HepG2 (cell line): ENCODE measurements around the gene RABGGTA. TPM values are rescaled to one million over a fixed set of nuclear protein-coding genes. Genes with fewer than 3 reads are reported as not detected.

Source experiments
- BORCS8-MEF2B ChIP-seq: sonication (generic); formaldehyde crosslinking; IDR thresholded peaks from 2 replicates; pipeline ENCODE4 v1.8.0; 2022; ENCODE audit warnings: mild to moderate bottlenecking, missing genetic modification reagents
- DNMT3B ChIP-seq: conservative IDR thresholded peaks from 2 replicates; pipeline ENCODE4 v1.6.1; 2016; ENCODE audit warnings: missing biosample characterization, control low read depth
- ERF ChIP-seq: IDR thresholded peaks from 2 replicates; pipeline ENCODE4 v1.6.1; 2018; ENCODE audit warnings: missing biosample characterization, missing genetic modification reagents
- GPN1 ChIP-seq: sonication (generic); formaldehyde crosslinking; IDR thresholded peaks from 2 replicates; pipeline ENCODE4 v1.5.1; 2020; ENCODE audit warnings: missing genetic modification reagents, borderline replicate concordance
- HNRNPH1 ChIP-seq: fragments of 200-400 bp; formaldehyde crosslinking; optimal IDR thresholded peaks from 2 replicates; pipeline ENCODE3; 2017; ENCODE audit warnings: mild to moderate bottlenecking, low read depth, low read length
- JDP2 ChIP-seq: sonication (generic); formaldehyde crosslinking; IDR thresholded peaks from 2 replicates; pipeline ENCODE4 v1.8.1; 2022; ENCODE audit warnings: missing genetic modification reagents, borderline replicate concordance
- MAFF ChIP-seq: IDR thresholded peaks from 2 replicates; pipeline ENCODE4 v1.6.1; 2011; ENCODE audit warnings: low read depth, low read length, improper control_type of control experiment
- MED1 ChIP-seq: sonication (generic); formaldehyde crosslinking; IDR thresholded peaks from 2 replicates; pipeline ENCODE4 v1.4.0; 2020; ENCODE audit warnings: missing genetic modification reagents
- NCOA5 ChIP-seq: sonication (generic); formaldehyde crosslinking; IDR thresholded peaks from 2 replicates; pipeline ENCODE4 v1.4.0; 2020; ENCODE audit warnings: missing genetic modification reagents
- RBFOX2 ChIP-seq: fragments of 200-400 bp; formaldehyde crosslinking; IDR thresholded peaks from 2 replicates; pipeline ENCODE4 v1.6.1; 2017; ENCODE audit warnings: low read depth, mild to moderate bottlenecking, low read length
- SOX13 ChIP-seq, 3 experiments: fragments of 450-650 bp in 1 of 3; sonication (generic) in 1 of 3; formaldehyde crosslinking in 1 of 3; IDR thresholded peaks in 2 of 3; conservative IDR thresholded peaks in 1 of 3; 2 replicates each; pipeline versions ENCODE4 v1.5.0 to v1.6.1; 2016 to 2020; ENCODE audit warnings: antibody characterized with exemption in 1 of 3, mild to moderate bottlenecking in 1 of 3, missing compliant biosample characterization in 1 of 3, missing genetic modification reagents in 1 of 3, moderate library complexity in 1 of 3
- SRY ChIP-seq: sonication (generic); formaldehyde crosslinking; IDR thresholded peaks from 2 replicates; pipeline ENCODE4 v1.8.0; 2022; ENCODE audit warnings: mild to moderate bottlenecking, missing genetic modification reagents
- SYNCRIP ChIP-seq: fragments of 200-400 bp; formaldehyde crosslinking; IDR thresholded peaks from 2 replicates; pipeline ENCODE4 v1.6.1; 2018; ENCODE audit warnings: mild to moderate bottlenecking, low read depth, low read length; ENCODE audit not compliant: insufficient read depth
- ZFY ChIP-seq: sonication (generic); formaldehyde crosslinking; IDR thresholded peaks from 2 replicates; pipeline ENCODE4 v1.4.0; 2020; ENCODE audit warnings: missing genetic modification reagents
- ZNF234 ChIP-seq: sonication (generic); formaldehyde crosslinking; conservative IDR thresholded peaks from 2 replicates; pipeline ENCODE4 v1.5.1; 2020; ENCODE audit warnings: mild to moderate bottlenecking, missing genetic modification reagents
- ZNF496 ChIP-seq: sonication (generic); formaldehyde crosslinking; IDR thresholded peaks from 2 replicates; pipeline ENCODE4 v1.8.1; 2023; ENCODE audit warnings: mild to moderate bottlenecking, moderate library complexity, missing genetic modification reagents; ENCODE audit not compliant: insufficient replicate concordance
- ZSCAN22 ChIP-seq: sonication (generic); formaldehyde crosslinking; IDR thresholded peaks from 2 replicates; pipeline ENCODE4 v1.4.0; 2020; ENCODE audit warnings: mild to moderate bottlenecking, missing genetic modification reagents
- polyA plus RNA-seq, 8 experiments: library from polyadenylated mRNA; depleted of rRNA in 3 of 8; stranded (reverse) in 7 of 8; unstranded in 1 of 8; fragments of >200 nt; fragmentation: Illumina TruSeq in 4 of 8; extraction: Trizol in 4 of 8; gene quantifications; 2 replicates each; pipeline versions ENCODE4 v1.2.1 to v1.2.3, GENCODE V29; 2011 to 2016; ENCODE audit warnings: low read depth in 4 of 8, missing spikeins in 1 of 8, mixed read lengths in 1 of 8; ENCODE audit not compliant: insufficient read depth in 1 of 8
- total RNA-seq, 5 experiments: library from RNA; depleted of rRNA; stranded (reverse); fragments of >200 nt; fragmentation: Illumina TruSeq; extraction: Trizol; gene quantifications; 2 replicates each; pipeline ENCODE4 v1.2.3, GENCODE V29; 2016; ENCODE audit warnings: low read depth in 1 of 5
- TF ChIP-seq, protein P1 (sequence below): sonication (generic); formaldehyde crosslinking; conservative IDR thresholded peaks from 2 replicates; pipeline ENCODE4 v1.8.0; 2022; ENCODE audit warnings: missing genetic modification reagents
- TF ChIP-seq, protein P2 (sequence below): sonication (generic); formaldehyde crosslinking; conservative IDR thresholded peaks from 2 replicates; pipeline ENCODE4 v1.8.0; 2022; ENCODE audit warnings: mild to moderate bottlenecking, moderate library complexity, missing genetic modification reagents
- TF ChIP-seq, protein P3 (sequence below): sonication (generic); formaldehyde crosslinking; IDR thresholded peaks from 2 replicates; pipeline ENCODE4 v1.5.0; 2020; ENCODE audit warnings: missing genetic modification reagents
- TF ChIP-seq, protein P4 (sequence below): sonication (generic); formaldehyde crosslinking; IDR thresholded peaks from 2 replicates; pipeline ENCODE4 v1.8.0; 2022; ENCODE audit warnings: mild to moderate bottlenecking, missing genetic modification reagents, borderline replicate concordance
- TF ChIP-seq, protein P5 (sequence below): IDR thresholded peaks from 2 replicates; pipeline ENCODE4 v1.6.1; 2016; ENCODE audit warnings: missing compliant biosample characterization, missing genetic modification reagents, borderline replicate concordance

The RABGGTA gene
- total and polyA plus RNA-seq, 2 of the 13 experiments (the other 11 are each of a cell fraction or from before 2014, with no cell fraction given): 57.9 to 90.8 TPM

DNA sequence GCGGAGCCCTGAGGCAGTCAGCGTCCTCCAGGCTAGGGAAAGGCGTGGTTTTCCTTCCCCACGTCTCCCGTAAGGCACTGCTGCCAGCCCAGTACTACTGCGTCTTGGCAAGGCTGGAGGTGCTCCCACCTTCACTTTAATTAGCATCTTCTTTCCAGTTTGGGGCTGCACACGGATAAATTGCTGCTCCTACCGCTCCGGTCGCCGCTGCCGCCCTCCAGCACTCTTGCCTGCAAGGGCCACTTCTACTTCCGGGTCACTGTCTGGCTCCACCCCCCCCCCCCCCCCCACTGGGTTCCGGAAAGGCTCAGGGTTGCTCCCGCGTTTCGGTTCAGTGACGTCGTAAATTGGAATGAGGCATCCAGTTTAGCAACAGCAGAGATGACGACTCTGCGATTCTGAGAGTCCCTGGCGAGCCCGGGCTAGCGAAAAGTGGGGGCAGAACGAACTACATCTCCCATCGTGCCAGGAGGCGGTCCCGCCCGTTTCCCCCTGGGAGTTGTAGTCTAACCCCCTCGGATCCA is 39.2 kb downstream of the RABGGTA start, which contains the start of gene NEDD8 (continued):
- TF ChIP-seq, protein P1, sequence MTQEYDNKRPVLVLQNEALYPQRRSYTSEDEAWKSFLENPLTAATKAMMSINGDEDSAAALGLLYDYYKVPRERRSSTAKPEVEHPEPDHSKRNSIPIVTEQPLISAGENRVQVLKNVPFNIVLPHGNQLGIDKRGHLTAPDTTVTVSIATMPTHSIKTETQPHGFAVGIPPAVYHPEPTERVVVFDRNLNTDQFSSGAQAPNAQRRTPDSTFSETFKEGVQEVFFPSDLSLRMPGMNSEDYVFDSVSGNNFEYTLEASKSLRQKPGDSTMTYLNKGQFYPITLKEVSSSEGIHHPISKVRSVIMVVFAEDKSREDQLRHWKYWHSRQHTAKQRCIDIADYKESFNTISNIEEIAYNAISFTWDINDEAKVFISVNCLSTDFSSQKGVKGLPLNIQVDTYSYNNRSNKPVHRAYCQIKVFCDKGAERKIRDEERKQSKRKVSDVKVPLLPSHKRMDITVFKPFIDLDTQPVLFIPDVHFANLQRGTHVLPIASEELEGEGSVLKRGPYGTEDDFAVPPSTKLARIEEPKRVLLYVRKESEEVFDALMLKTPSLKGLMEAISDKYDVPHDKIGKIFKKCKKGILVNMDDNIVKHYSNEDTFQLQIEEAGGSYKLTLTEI (CRISPR knock-in tag): no peak
- TF ChIP-seq ZNF496 (CRISPR knock-in tag) (no peak), SOX13 (IDR thresholded peaks at IDR 0.05) (0 out of 2 replicates have a peak, but pooled peaks have one; percentile 51), SOX13 (CRISPR knock-in tag; conservative IDR thresholded peaks at IDR 0.05 in 1 of 2, IDR thresholded peaks at IDR 0.05 in 1 of 2) (0 out of 4 replicates have a peak, but pooled peaks of 1 of the 2 experiments have one; percentile 9), ERF (CRISPR knock-in tag) (peak; percentile 67), HNRNPH1 (no peak), DNMT3B (0 out of 2 replicates have a peak, but pooled peaks have one; percentile 72), ZNF234 (peak; percentile 45; the same call in 1 of the 2 replicates), SRY (CRISPR knock-in tag) (no peak; the same call in 1 of the 2 replicates), ZFY (peak; percentile 73), RBFOX2 (peak; percentile 81), ZSCAN22 (CRISPR knock-in tag) (no peak), GPN1 (CRISPR knock-in tag) (peak; percentile 71; the same call in 1 of the 2 replicates), BORCS8-MEF2B (CRISPR knock-in tag) (no peak), MAFF (no peak), MED1 (CRISPR knock-in tag) (no peak), JDP2 (CRISPR knock-in tag) (no peak; the same call in 1 of the 2 replicates), SYNCRIP (no peak), NCOA5 (CRISPR knock-in tag) (no peak)
- TF ChIP-seq, protein P2, sequence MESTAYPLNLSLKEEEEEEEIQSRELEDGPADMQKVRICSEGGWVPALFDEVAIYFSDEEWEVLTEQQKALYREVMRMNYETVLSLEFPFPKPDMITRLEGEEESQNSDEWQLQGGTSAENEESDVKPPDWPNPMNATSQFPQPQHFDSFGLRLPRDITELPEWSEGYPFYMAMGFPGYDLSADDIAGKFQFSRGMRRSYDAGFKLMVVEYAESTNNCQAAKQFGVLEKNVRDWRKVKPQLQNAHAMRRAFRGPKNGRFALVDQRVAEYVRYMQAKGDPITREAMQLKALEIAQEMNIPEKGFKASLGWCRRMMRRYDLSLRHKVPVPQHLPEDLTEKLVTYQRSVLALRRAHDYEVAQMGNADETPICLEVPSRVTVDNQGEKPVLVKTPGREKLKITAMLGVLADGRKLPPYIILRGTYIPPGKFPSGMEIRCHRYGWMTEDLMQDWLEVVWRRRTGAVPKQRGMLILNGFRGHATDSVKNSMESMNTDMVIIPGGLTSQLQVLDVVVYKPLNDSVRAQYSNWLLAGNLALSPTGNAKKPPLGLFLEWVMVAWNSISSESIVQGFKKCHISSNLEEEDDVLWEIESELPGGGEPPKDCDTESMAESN (CRISPR knock-in tag): no peak; the same call in 1 of the 2 replicates
- TF ChIP-seq, protein P3, sequence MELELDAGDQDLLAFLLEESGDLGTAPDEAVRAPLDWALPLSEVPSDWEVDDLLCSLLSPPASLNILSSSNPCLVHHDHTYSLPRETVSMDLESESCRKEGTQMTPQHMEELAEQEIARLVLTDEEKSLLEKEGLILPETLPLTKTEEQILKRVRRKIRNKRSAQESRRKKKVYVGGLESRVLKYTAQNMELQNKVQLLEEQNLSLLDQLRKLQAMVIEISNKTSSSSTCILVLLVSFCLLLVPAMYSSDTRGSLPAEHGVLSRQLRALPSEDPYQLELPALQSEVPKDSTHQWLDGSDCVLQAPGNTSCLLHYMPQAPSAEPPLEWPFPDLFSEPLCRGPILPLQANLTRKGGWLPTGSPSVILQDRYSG (CRISPR knock-in tag): 0 out of 2 replicates have a peak, but pooled peaks have one; percentile 47
- TF ChIP-seq, protein P4, sequence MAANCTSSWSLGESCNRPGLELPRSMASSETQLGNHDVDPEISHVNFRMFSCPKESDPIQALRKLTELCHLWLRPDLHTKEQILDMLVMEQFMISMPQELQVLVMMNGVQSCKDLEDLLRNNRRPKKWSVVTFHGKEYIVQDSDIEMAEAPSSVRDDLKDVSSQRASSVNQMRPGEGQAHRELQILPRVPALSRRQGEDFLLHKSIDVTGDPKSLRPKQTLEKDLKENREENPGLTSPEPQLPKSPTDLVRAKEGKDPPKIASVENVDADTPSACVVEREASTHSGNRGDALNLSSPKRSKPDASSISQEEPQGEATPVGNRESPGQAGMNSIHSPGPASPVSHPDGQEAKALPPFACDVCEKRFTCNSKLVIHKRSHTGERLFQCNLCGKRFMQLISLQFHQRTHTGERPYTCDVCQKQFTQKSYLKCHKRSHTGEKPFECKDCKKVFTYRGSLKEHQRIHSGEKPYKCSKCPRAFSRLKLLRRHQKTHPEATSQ (CRISPR knock-in tag): peak; percentile 38; the same call in 1 of the 2 replicates
- TF ChIP-seq, protein P5, sequence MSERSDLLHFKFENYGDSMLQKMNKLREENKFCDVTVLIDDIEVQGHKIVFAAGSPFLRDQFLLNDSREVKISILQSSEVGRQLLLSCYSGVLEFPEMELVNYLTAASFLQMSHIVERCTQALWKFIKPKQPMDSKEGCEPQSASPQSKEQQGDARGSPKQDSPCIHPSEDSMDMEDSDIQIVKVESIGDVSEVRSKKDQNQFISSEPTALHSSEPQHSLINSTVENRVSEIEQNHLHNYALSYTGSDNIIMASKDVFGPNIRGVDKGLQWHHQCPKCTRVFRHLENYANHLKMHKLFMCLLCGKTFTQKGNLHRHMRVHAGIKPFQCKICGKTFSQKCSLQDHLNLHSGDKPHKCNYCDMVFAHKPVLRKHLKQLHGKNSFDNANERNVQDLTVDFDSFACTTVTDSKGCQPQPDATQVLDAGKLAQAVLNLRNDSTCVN (CRISPR knock-in tag): no peak; the same call in 1 of the 2 replicates
